ENCODE results near the gene TAS2R42.

- TF ChIP-seq CTCF (IDR thresholded peaks at IDR 0.05): no peak
- TF ChIP-seq EP300 (IDR thresholded peaks at IDR 0.05; ENCODE audit: low read depth): no peak
- no peak for TF ChIP-seq POLR2AphosphoS5 (IDR thresholded peaks at IDR 0.05)
Observed at GRCh38 chr12:11158885-11159444, 27.8 kb downstream of the TAS2R42 start.

Measured in transverse colon (tissue), 4 donors.